NCI-H146 (cell line): ENCODE data around the gene GSTO1.

Source experiments
- DNase-seq: peaks from one replicate; lab custom pipeline; 2025; lab: John Stamatoyannopoulos, UW

The GSTO1 gene

DNA sequence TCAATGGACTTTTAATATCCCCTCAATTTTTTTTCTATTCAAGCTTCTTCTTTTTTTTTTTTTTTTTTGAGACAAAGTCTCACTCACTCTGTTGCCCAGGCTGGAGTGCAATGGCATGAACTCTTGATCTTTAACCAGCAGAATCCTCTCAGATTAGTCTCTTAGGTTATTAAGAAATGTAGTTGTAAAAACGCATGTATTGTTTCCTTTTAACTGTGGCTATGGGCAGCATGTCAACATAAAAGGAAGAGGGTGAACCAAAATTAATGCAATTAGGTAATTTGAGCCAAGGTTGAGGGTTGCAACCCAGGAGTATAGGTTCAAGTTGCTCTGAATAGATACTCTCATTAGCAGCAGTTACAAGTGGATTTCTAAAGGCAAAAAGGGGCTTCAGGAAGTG is 4.3 kb upstream of the GSTO1 start:
- peak; percentile 12 for DNase-seq

DNA sequence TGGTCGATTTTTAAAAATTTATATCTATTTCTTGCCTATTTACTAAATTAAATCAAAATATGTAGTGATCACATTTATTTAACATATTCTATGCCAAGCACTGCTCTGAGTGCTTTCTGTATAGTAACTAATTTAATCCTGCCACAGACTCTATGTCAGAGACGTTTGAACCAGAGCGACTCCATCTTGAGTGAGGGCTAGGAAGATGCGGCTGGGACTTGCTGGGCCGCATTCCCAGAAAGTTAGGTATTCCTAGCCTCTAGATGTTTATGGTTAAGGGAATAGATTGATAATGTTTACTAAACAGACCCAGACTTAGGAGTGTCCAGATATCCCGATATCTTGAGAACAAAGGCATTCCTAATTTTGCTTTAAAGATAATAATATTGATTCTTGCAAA is 3.2 kb upstream of the GSTO1 start:
- no peak for DNase-seq

DNA sequence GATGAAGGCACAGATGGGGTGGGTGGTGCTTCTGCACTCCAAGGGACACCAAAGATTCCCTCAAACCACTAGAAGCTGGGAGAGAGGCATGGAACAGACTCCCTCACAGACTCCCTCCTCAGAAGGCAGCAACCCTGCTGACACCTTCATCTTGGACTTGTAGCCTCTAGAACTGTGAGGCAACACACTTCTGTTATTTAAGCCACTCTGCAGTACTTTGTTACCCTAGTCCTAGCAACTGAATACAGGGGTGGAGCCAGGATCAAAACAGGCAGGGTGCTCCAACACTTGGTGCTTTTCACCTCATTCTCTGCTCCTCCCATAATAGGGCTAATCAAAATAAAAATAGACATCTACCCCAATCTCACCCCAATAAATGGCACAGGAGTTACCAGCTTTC is 2.3 kb upstream of the GSTO1 start:
- no peak for DNase-seq

DNA sequence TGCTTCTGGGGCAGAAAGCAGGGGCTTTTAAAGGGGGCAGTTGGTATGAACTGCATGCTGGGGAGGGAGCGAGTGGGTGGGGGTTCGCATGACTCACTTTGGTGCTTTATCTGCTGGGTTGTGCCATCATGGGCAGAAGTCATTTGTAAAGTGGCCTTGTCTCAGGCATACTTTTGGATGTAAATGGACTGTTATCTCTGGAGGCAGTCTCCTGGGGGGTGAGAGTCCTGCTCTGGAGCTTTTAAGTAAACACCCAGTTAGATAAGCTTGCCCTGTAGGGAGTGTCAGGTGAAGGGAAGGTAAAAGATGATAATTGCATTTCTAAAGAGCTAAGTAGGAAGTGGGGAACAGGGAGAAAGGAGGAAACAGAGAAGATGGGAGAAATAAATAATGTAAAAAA is 1.6 kb upstream of the GSTO1 start:
- DNase-seq = peak; percentile 73

DNA sequence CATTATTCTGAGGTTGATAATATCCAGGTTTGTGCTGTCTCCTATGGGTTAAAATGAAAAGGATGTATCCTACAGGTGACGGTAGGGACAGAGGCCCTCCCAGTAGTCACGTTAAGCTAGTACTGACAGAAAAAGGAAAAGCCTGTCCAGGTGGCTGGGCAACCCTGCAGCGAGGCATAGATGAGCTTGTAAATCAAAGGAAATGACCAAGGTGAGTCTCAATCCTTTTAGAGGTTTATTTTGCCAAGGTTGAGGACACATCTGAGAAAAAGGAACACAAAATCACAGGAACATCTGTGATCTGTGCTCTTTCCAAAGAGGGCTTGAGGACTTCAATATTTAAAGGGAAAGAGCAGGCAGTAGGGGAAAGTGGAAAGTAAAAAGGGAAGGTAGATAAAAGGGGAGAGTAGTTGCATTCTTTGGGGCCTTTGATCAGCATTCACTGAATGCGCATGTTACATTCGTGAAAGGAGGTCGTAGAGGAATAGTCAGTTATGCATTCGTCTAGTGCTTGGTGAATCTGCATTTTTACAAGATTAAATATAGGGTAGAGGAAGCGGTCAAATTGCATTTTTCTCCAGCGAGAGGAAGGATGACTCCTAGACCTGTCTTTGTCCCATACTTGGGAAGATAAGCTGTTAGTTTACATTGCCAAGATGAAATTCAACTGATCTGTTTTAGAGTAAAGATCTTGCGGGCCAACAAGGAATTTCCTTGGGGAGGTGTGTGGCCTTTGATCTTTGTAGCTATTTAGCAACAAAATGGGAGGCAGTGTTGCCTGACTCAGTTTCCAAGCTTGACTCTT is 884 bp upstream of the GSTO1 start:
- peak; percentile 6 for DNase-seq

DNA sequence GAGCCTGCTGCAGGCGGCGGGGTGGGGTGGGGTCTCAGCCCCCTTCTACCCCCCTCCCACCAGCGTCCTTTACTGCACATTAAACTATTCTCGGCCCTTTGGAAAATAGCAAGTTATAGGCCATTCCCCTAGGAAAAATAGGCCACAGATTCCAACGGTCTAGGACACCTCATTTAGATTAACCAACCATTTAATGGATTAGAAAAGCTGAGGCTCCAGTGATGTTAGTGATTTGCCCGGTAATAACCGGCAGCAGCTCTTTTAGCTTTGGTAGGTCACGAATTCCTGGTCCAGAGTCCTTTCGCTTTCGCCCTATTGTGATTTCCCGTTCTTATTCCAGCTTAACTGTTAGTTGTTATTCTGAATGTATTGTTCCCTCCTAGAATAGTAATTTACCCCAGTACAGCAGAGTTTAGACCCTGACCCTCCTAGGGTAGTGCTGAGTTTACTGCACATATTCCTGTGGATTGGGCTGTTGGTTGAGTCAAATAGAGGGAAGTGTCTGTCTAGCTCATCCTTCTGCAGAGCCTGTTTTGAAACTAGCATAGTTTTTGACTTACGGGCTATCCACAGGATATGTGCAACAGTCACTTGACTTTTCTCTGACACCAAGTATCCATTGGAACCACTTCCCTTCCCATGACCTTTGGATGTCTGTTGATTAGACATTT is 754 bp downstream of the GSTO1 start:
- DNase-seq = no peak

DNA sequence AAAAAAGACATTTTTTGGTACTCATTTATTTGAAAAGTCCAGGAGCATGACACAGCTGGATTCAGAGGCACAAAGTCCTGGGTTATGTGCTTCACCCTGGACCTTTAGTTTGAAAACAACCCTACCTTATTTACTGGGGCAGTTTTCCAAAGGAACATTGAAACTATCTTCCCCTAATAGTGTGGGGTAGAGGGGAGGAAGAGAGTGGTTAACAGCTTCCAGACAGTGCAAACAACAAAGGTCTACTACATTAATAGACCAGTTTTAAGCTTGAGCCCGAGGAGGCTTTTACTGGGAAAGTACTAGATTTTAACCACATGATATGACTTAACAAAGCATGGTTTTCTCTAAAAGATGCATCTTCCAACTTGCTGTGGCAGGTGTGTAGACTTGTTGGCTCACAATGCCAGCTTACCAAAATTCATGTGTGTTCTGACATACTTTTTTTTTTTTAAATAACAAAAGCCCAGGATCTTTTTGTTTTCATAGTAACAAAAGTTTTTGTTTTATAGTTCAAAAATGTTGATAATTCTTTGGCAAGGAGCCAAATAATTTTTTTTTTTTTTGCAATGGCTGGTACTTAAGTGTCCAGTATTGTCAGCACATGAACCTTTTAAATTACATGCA is 1.8 kb downstream of the GSTO1 start:
- no peak for DNase-seq

DNA sequence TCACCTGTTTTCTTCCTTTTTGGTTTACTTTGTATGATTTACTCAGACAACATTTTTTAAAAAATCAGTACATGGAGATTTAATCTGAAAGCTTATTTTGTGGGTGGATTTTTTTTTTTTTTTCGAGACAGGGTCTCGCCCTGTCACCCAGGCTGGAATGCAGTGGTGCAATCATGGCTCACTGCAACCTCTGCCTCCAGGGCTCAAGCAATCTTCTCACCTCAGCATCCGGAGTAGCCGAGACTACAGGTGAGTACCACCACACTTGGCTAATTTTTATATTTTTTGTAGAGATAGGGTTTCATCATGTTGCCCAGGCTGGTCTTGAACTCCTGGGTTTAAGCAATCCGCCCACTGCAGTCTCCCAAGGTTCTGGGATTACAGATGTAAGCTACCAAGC is 2.5 kb downstream of the GSTO1 start:
- no peak for DNase-seq

DNA sequence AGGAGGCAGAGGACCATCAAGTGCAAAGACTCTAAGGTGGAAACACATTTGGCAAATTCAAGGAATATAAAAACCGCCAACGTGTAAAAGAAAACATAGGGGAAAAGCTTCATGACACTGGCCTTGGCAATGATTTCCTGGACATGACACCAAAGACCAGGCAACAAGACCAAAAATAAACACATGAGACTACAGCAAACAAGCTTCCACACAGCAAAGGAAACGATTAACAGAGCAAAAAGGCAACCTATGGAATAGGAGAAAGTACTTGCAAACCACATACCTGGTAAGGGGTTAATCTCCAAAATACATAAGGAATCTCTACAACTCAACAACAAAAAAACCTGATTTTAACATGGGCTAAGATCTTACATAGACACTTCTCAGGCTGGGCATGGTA is 3.5 kb downstream of the GSTO1 start:
- DNase-seq = no peak

DNA sequence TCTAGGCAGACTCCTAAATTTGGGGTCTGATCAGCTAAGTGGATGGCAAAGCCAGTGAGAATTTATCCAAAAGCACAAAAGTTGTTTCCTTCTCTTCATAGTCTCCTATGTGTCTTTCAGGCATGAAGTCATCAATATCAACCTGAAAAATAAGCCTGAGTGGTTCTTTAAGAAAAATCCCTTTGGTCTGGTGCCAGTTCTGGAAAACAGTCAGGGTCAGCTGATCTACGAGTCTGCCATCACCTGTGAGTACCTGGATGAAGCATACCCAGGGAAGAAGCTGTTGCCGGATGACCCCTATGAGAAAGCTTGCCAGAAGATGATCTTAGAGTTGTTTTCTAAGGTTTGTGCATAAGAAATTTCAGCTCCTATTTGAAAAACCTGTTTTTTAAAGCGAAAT is 4.8 kb downstream of the GSTO1 start:
- no peak for DNase-seq

DNA sequence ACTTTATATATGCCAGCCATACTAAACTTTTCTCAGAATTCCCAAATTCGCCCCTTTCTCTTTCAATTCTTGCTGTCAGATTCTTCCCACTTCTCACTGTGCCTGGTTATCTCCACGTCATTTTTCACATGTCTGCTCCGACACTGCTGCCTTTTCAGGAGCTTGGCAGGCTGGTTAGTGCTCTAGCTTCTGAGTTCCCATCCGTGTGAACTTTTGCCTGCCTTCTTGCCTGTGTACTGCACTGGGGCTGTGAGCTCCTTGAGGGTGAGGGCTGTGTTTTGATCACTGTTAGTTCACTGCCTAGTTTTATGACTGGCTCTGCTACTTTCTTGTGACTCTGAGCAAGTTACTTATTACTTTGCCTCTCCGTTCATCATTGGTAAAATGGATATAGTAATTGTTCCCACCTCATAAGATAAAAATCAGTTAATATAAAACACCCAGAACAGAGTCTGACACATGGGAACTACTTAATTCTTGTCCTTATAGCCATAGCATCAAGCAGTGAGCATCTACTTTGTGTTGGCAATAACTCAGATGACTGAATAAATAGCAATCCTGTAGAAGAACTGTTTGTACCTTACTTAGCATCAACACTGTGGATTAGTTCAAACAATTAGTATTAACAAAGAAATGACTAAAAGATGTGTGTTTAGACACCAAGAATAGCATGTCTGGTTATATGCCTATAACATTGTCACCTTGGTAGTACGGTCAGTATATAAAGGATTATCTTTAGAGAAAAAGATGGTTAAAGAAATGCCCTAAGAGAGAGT is 5.5 kb downstream of the GSTO1 start:
- DNase-seq = no peak

DNA sequence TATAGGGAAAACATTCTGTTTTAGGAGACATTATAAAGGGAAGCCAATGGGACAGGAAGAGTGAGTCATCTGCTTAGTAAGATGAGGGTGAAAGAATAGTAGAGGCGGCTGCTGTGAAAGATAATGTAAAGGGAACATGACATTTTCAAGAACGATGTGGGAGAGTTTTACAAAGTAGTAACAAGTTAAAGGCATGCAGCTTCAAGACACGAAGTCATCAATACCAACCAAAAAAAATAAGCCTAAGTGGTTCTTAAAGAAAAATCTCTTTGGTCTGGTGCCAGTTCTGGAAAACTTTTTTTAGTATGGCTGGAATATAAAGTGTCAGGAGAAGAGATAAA is 6.1 kb downstream of the GSTO1 start:
- DNase-seq = no peak

DNA sequence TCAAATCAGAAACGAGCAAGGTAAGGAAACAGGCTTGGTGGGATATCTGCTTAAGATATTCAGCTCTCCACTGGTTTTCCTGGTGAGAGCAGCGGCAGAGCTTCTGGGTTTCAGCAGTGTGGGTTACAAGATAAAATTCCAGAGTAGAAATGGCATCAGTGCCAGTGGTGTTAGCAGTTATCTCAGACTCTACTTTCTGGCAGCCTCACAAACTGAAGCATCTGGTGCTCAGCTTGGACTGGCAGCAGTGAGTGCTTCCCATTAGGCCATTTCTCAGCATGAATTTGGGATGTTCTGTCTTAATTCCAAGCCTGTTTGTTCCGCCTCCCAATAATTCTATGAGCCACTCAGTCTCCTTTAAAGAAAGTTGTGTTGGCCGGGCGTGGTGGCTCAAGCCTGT is 7.4 kb downstream of the GSTO1 start:
- no peak for DNase-seq

DNA sequence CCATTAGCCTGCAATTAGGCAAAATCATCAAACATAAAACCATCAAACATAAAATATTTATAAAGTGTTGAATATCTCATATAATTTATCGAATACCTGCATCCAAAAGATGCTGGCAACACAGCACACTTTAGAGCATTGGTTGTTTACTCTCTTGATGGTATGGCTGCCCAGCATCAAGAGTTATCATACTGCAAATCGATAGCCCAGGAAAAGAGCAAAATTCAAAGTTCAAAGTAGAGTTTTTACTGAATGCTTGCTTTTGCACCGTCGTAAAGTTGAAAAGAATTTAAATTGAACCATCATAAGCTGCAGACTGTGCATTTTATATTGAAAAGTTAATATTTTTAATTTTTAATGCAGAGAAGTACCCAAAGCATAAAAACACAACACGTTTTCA is 10.1 kb downstream of the GSTO1 start:
- DNase-seq = no peak

DNA sequence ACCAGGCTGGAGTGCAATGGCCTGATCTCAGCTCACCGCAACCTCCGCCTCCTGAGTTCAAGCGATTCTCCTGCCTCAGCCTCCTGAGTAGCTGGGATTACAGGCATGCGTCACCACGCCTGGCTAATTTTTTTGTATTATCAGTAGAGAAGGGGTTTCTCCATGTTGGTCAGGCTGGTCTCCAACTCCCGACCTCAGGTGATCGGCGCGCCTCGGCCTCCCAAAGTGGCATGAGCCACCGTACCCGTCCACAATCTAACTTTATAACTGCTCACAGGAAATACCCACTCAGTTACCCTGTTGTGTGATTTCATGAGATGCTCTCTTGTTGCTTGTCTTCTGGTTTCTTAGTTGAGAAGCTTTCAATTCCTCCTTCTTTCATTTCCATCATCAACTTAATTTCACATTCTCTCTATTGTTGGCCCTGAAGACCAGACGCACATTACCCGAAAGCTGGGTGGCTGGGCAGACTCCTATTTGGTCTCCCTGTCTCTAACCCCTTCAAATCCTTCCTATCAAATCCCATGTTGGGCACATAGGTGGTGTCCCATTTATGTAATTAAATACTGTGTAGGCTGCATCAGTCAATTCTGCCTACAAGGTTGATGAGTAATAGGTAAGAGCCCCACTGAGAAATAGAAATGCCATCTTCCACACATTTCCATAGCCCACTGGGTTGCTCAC is 13.2 kb downstream of the GSTO1 start:
- DNase-seq = no peak

DNA sequence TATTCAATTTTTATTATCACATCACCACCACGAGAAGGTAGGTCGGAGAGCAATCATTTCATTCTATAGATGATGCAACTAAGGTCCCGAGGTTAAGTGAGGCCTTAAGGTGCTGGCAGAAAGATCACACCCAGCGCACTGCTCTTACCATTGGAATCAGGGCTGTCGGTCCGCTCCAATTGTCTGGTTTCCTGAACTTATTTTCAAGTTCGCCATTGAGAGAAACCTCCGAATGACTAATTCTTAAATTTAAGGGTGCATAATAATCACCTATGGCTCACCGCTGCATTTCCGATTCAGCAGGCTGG is 13.7 kb downstream of the GSTO1 start:
- peak; percentile 23 for DNase-seq

DNA sequence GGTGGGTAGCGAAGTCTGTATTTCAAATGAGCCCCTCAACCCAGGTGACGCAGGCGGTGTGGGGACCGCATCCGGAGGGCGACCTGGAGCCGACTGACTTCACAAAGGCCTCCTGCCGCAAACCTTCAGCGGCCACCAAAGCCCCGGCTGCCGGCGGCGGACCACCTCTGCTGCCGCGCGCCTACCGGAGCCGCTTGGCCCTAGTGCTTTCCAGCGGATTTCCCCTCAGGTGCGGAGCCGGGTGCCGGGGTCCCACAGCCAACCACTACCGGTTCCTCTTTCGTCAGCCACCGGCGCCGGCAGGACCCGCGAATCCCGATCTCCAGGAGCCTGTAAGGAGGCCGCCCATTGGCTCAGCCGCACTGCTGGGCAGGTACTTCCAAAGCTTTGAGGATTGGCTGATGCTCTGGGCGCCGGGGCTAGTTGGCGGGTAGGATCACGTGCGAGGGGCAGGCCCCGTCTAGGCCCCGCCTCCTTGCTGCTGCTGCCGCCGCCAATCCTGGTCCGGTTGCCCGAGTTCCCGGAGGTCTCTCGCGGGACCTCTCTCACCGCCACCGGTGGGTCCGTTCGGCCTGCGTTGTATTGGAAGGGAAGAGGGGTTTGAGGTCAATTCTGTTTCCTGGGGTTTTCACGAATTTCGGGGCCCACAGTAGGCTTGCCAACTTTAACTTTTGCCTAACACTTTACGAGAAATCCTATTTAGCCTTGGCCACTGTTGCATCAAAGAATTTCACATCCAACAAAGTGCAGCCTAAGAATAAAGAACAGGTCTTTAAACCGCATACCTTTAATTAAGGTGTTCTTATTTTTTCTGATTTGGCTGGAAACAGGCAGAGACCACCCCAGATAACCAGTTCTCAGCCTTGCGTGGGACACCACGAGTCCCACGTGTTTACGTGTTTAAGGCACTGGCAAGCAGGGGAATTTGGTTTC is 14.3 kb downstream of the GSTO1 start, which contains the start of gene GSTO2:
Gene GSTO2, plus strand, starts transcription at position 472 of the 933 bp plus-strand sequence. CDS start 5,732 bp downstream, outside the sequence.
- DNase-seq = peak; percentile 99

DNA sequence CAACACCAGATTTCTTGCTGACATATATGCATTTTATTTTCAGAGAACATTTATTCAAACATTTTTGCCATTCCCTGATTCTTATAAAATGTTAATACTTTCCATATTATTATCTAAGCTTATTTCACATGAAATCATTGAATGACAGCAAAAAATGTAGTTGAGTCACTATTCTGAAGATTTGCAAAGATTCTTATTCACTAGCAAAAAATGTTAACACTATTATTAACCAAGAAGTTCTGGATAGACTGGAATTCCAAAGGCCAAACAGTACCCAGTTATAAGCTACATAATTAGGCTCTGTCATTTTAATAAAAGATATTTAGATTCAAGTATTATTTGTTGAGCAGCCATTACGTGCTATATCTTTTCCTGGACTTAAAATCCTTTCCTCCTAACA is 18.6 kb downstream of the GSTO1 start:
- DNase-seq = no peak

DNA sequence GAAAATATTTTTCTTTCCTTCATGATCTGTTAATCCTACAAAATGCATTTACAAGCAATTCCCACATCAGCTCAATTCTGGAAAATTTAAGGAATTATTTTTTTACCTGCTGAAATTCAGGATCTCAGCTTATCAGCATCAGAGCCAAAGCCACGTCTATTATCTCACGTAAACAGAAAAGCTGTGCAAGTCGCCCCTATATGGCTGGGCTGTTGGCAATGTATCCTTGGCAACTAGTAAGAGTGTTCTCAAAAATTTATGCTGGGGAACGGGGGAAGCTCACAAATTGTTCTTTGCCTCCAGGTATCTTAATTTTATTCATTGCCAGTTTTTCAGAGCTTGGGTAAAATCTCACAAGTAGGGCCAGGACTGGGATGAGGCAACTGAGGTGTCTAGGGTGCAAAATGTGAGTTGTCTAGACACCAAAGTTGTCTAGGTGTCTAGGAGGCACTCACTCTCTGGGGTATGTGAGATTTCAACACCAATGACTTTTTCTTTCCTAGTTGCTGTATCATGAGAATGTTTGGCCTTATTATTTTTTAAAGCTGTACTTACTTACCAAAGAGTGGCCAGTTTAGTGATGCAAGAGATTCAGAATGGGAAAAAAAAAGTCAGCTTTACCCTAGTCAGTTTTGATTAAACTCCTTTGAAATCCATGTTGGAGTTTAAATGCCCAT is 19.3 kb downstream of the GSTO1 start:
- no peak for DNase-seq
